Astrocyte (in vitro differentiated cells and primary cell): Measurements from ENCODE around the gene SCARF1. TPM values are rescaled to one million over a fixed set of nuclear protein-coding genes. Genes with fewer than 3 reads are reported as not detected.
"Not testable (repeated sequence)": the region's sequence is repeated elsewhere in the genome, so short reads cannot be mapped to it uniquely, and the experiment has no call there.

Experiments
- DNase-seq: peaks from one replicate; pipeline ENCODE4 v3.0.0-alpha.2; 2010; ENCODE audit warnings: low read depth
- FAIRE-seq: peaks from 2 replicates; lab custom pipeline; 2011; peaks lifted over from hg19 to GRCh38; lab: Jason Lieb, UNC
- H2AFZ ChIP-seq: 2 replicates; pipeline ENCODE4 v1.6.0; 2012; ENCODE audit warnings: low read depth, low read length, inconsistent platforms
- H3K27ac ChIP-seq: 2 replicates; pipeline ENCODE4 v1.5.1; 2011; ENCODE audit warnings: low read depth, low read length, inconsistent platforms
- H3K27me3 ChIP-seq: 2 replicates; pipeline ENCODE4 v1.6.0; 2011; ENCODE audit warnings: low read length, inconsistent platforms; ENCODE audit not compliant: insufficient read depth
- H3K36me3 ChIP-seq: 2 replicates; pipeline ENCODE4 v1.5.1; 2011; ENCODE audit warnings: low read length, inconsistent platforms; ENCODE audit not compliant: insufficient read depth
- H3K4me1 ChIP-seq: 2 replicates; pipeline ENCODE4 v1.5.1; 2011; ENCODE audit warnings: low read length, inconsistent platforms; ENCODE audit not compliant: insufficient read depth
- H3K4me2 ChIP-seq: 2 replicates; pipeline ENCODE4 v1.6.0; 2012; ENCODE audit warnings: low read length, inconsistent platforms
- H3K4me3 ChIP-seq: 2 replicates; pipeline ENCODE4 v1.5.1; 2011; ENCODE audit warnings: low read depth, mild to moderate bottlenecking, low read length, inconsistent platforms; ENCODE audit not compliant: insufficient read depth
- H3K79me2 ChIP-seq: 2 replicates; pipeline ENCODE4 v1.6.0; 2012; ENCODE audit warnings: mild to moderate bottlenecking, low read length, inconsistent platforms; ENCODE audit not compliant: insufficient read depth
- H3K9ac ChIP-seq: 2 replicates; pipeline ENCODE4 v1.6.0; 2012; ENCODE audit warnings: mild to moderate bottlenecking, low read length, inconsistent platforms
- H3K9me3 ChIP-seq: 2 replicates; pipeline ENCODE4 v1.5.1; 2012; ENCODE audit warnings: low read depth, mild to moderate bottlenecking, low read length, inconsistent platforms; ENCODE audit not compliant: insufficient read depth
- H4K20me1 ChIP-seq: 2 replicates; pipeline ENCODE4 v1.6.0; 2012; ENCODE audit warnings: low read length, inconsistent platforms; ENCODE audit not compliant: insufficient read depth
- H3K27ac Mint-ChIP-seq: one replicate; pipeline ENCODE4 v1.8.0; 2021; ENCODE audit warnings: mild to moderate bottlenecking, mixed read lengths; ENCODE audit not compliant: unreplicated experiment
- H3K27me3 Mint-ChIP-seq: one replicate; pipeline ENCODE4 v1.8.0; 2021; ENCODE audit warnings: low read depth, mixed read lengths; ENCODE audit not compliant: unreplicated experiment
- H3K36me3 Mint-ChIP-seq: one replicate; pipeline ENCODE4 v1.8.0; 2021; ENCODE audit warnings: low read depth, mixed read lengths; ENCODE audit not compliant: unreplicated experiment
- H3K4me1 Mint-ChIP-seq: one replicate; pipeline ENCODE4 v1.8.0; 2021; ENCODE audit warnings: low read depth, mixed read lengths; ENCODE audit not compliant: unreplicated experiment
- H3K4me3 Mint-ChIP-seq: one replicate; pipeline ENCODE4 v1.8.0; 2021; ENCODE audit warnings: mild to moderate bottlenecking, moderate library complexity, mixed read lengths; ENCODE audit not compliant: unreplicated experiment
- H3K9me3 Mint-ChIP-seq: one replicate; pipeline ENCODE4 v1.8.0; 2021; ENCODE audit warnings: mild to moderate bottlenecking, mixed read lengths; ENCODE audit not compliant: unreplicated experiment
- EZH2 ChIP-seq: IDR thresholded peaks from 2 replicates; pipeline ENCODE4 v1.6.1; 2012; ENCODE audit warnings: mild to moderate bottlenecking, low read length, inconsistent platforms; ENCODE audit not compliant: insufficient read depth
- total RNA-seq: library from RNA; stranded (reverse); gene quantifications from 2 replicates; pipeline ENCODE4 v1.2.1, GENCODE V29; 2021
- TF ChIP-seq, protein P1 (sequence below): IDR thresholded peaks from 2 replicates; pipeline ENCODE4 v1.5.1; 2011; ENCODE audit warnings: low read depth, mild to moderate bottlenecking, inconsistent platforms, low read length, moderate library complexity; ENCODE audit not compliant: insufficient read depth

Gene SCARF1
- total RNA-seq, 1 donor from 2014 or later = 3.9 TPM

DNA sequence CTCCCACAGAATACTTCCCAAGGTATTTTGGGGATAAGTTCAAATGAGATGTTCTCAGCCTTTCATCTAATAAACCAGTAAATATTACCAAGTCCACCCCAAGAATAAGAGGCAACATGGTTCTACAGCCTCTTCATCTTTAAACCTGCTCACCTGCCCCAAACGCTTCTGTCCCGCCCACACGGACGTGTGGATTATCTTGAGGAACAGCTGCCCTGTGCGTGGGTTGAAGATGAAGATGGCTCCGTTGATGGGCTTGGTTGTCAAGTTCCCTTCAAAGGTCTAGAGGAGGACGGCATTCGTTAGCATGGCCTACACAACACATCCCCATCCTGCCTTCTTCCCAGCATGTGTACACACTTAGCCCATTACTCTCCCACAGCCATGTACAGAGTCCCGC is 12.6 kb upstream of the SCARF1 start:
- Histone ChIP-seq H4K20me1 (peaks cover 56% of the 10 kb centered on the region), H3K27me3 (no peaks in the 10 kb centered on the region), H3K9me3 (no peaks in the 10 kb centered on the region), H3K27ac (no peak overlapping the region), H3K4me2 (no peak overlapping the region), H2AFZ (no peak overlapping the region), H3K79me2 (peaks cover 6% of the 10 kb centered on the region), H3K9ac (no peak overlapping the region), H3K4me1 (no peaks in the 10 kb centered on the region), H3K4me3 (no peak overlapping the region), H3K36me3 (peaks cover 72% of the 10 kb centered on the region)
- Mint-ChIP-seq H3K9me3 (no peaks in the 10 kb centered on the region), H3K4me1 (no peaks in the 10 kb centered on the region), H3K36me3 (peaks cover 43% of the 10 kb centered on the region), H3K27me3 (no peaks in the 10 kb centered on the region), H3K4me3 (no peak overlapping the region), H3K27ac (no peak overlapping the region)
- DNase-seq = no peak
- FAIRE-seq = no peak
- TF ChIP-seq, protein P1, sequence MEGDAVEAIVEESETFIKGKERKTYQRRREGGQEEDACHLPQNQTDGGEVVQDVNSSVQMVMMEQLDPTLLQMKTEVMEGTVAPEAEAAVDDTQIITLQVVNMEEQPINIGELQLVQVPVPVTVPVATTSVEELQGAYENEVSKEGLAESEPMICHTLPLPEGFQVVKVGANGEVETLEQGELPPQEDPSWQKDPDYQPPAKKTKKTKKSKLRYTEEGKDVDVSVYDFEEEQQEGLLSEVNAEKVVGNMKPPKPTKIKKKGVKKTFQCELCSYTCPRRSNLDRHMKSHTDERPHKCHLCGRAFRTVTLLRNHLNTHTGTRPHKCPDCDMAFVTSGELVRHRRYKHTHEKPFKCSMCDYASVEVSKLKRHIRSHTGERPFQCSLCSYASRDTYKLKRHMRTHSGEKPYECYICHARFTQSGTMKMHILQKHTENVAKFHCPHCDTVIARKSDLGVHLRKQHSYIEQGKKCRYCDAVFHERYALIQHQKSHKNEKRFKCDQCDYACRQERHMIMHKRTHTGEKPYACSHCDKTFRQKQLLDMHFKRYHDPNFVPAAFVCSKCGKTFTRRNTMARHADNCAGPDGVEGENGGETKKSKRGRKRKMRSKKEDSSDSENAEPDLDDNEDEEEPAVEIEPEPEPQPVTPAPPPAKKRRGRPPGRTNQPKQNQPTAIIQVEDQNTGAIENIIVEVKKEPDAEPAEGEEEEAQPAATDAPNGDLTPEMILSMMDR = no peak
- TF ChIP-seq EZH2 = no peak

DNA sequence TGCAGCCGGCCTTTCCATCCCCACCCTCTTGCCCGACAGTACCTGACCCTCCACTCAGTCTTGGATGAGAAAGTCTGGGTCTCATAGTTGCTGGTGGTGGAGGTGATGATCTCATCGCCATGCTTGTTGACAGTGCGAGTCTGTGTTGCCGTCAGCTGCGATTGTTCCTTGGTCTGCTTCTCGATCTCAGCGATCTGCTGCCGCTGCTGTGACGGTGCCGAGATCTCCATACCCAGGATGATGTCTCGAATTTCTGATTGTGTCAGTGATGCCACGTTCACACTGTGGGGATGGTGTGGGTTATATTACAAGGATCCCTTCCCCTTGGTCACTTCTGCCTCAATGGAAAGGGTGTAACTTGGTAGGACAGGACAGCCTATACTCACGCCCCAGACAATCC is 8.2 kb upstream of the SCARF1 start:
- H3K4me1 Mint-ChIP-seq = no peaks in the 10 kb centered on the region
- Histone ChIP-seq H3K9me3 (no peaks in the 10 kb centered on the region), H3K36me3 (peaks cover 68% of the 10 kb centered on the region), H3K27me3 (no peaks in the 10 kb centered on the region), H4K20me1 (peaks cover 62% of the 10 kb centered on the region), H3K9ac (no peak overlapping the region), H3K4me1 (peaks cover 10% of the 10 kb centered on the region), H3K79me2 (no peaks in the 10 kb centered on the region), H3K4me3 (no peak overlapping the region), H3K27ac (no peak overlapping the region), H3K4me2 (no peak overlapping the region), H2AFZ (no peak overlapping the region)
- TF ChIP-seq EZH2 = no peak
- TF ChIP-seq, protein P1 = no peak
- H3K27ac Mint-ChIP-seq = no peak overlapping the region
- no peaks in the 10 kb centered on the region for H3K27me3 Mint-ChIP-seq
- no peak for FAIRE-seq
- H3K36me3 Mint-ChIP-seq = peaks cover 33% of the 10 kb centered on the region
- no peak for DNase-seq
- no peaks in the 10 kb centered on the region for H3K9me3 Mint-ChIP-seq
- no peak overlapping the region for H3K4me3 Mint-ChIP-seq

- H3K27me3 Mint-ChIP-seq, H3K9ac ChIP-seq, H3K4me3 Mint-ChIP-seq, H3K79me2 ChIP-seq, H3K4me2 ChIP-seq, FAIRE-seq, H3K27me3 ChIP-seq, H3K4me1 Mint-ChIP-seq, DNase-seq, H3K4me3 ChIP-seq, H2AFZ ChIP-seq, H3K27ac ChIP-seq, H3K9me3 ChIP-seq, H3K9me3 Mint-ChIP-seq, H3K27ac Mint-ChIP-seq: not testable (repeated sequence)
- peaks cover 24% of the 10 kb centered on the region for H3K36me3 Mint-ChIP-seq
- Histone ChIP-seq H3K4me1 (peaks cover 12% of the 10 kb centered on the region), H4K20me1 (peaks cover 56% of the 10 kb centered on the region), H3K36me3 (peaks cover 59% of the 10 kb centered on the region)
These were observed 7.3 kb upstream of the SCARF1 start for GRCh38 chr17:1652794-1653193.
